T47D (cell line): ENCODE measurements around the gene SAPCD2.

Source experiments
- DNase-seq, 2 experiments: peaks; one replicate each; pipeline versions ENCODE4 v3.0.0 to v3.0.0-alpha.2; 2011 to 2012; ENCODE audit warnings: low read depth in 1 of 2, low spot score in 1 of 2
- JUND ChIP-seq: IDR thresholded peaks from 2 replicates; pipeline ENCODE4 v1.6.1; 2012; ENCODE audit warnings: low read depth
- in situ Hi-C: cut with HindIII; loops from 2 replicates; pipeline ENCODE4 v1.10.0; 2016; ENCODE audit warnings: low sequenced_read_pairs, low pct_unique_long_range_greater_than_20kb

Gene SAPCD2

DNA sequence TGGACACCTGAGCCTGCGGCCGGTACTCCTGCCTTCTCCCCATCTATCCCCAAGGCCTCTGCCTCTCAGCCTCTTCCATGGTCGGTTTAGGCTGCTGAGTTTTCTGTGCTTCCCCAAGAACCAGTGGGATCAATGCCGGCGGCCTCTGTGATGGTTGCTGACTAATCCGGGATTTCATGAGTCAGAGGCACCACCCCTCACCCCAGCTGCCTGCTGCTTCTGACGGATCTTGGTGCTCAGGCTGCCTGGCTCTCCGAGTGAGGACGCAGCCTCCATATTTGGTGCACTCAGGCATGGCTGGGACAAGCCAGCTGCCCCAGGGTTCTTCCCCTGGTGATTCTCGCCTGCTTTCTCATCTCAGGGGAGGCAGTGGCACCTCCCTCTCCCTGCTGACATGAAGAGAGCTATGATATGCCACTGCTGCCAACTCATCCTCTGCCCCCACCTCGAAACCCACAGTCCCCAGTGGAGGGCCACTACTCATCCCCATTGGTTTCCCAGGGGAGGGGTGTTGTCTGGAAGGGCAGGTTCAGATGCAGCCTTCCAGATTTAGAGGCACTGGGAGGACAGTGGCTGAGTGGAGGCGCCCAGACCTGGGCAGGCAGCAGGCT, 13.1 kb upstream of the SAPCD2 start:
- no peak for DNase-seq
- in situ Hi-C loops, result no loop called here
- no peak for TF ChIP-seq JUND

DNA sequence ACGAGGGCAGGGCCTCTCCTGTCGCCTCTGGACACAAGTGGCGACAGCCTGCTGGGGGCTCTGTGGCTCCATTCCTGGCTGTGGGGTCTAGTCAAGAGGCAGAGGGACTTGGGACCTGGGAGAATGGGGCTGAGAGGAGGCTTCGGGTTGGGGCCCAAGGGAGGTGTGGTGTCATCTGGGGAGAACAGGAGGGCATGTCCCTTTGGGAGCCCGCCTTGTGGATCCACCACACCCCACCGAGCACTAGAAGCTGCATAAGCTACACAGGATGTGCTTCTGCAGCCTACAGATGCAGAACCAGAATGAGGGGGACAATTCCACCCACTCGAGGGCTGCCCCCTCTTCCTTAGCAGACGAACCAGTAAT, 12.6 kb upstream of the SAPCD2 start:
- in situ Hi-C loops, result no loop called here
- TF ChIP-seq JUND, result no peak
- no peak for DNase-seq

DNA sequence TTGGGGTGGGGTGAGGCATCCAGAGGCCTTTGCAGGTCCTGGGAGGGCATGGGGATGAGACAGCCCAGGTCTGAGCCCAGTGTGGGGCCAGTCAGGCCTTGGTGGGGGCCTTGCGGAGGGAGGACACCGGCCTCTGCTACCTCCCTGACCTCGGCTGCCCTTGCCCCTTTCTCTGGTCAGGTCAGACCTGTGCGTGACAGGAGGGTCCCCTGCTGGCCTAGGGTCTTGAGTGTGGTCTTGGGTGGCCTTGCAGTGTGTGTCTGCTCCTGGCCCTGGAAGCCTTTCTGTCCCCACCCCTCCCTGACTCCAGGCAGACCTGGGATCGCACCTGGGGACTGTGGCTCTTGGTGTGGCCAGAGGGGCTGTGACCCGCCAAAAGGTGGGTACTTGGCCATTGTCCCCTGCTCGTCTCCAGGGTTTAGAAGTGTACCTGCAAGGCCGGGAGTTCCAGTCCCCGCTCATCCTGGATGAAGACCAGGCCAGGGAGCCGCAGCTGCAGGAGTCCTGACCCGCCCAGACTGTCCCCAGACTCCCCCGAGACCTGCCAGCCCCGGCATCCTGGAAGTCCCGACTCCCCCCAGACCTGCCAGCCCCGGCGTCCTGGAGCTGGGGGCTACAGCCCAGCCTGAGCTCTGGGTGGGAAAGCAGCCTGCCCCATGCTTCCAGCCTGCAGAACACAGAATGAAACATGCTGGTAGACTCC, 12.0 kb upstream of the SAPCD2 start:
- in situ Hi-C loops, result no loop called here
- no peak for TF ChIP-seq JUND
- no peak for DNase-seq

DNA sequence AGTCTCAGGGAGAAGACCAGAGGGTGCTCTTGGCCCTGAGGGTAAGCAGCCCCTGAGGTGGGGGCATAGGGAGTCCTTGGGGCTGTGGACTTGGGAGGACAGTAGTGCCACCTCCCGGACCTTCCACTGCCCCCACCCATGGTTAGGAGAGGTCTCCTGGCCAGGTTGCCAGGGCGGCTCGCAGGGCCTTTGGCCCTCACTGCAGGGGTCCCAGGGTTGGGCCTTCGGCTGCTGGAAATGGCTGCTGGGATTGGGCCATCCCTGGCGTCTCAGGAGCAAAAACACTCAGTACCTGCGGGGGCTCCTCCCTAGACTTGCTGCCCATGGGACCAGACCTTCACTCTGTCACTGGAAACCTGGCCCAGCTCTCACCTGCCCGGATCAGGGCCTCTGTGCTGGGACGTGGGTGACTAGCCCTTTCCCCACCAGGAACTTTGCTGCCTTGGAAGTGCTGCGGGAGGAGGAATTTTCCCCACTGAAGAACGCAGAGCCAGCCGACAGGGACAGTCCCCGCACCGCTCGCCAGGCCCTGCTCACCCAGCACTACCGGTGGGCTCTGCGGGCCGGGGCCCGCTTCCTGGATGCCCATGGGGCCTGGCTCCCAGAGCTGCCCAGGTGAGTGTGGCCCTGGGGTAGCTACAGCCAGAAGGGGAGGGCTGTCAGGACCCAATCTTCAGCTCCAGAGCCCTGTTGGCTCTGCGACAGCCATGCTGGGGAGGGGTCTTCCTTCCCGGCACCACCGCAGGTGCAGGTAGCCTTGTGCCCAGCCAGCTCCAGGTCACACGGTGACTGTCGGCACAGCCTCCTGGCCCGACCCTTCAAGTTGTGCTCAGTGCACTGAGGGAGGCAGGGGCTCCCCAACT, 10.1 kb upstream of the SAPCD2 start:
- no peak for DNase-seq
- TF ChIP-seq JUND, result no peak
- in situ Hi-C loops, result no loop called here

- no peak for TF ChIP-seq JUND
- in situ Hi-C loops, result no loop called here
- DNase-seq, result no peak
Observed at GRCh38 chr9:137079401-137079787, 9.0 kb upstream of the SAPCD2 start.

- TF ChIP-seq JUND, result no peak
- no peak for DNase-seq
- in situ Hi-C loops, result no loop called here
Observed at GRCh38 chr9:137078701-137079400, 8.5 kb upstream of the SAPCD2 start.

DNA sequence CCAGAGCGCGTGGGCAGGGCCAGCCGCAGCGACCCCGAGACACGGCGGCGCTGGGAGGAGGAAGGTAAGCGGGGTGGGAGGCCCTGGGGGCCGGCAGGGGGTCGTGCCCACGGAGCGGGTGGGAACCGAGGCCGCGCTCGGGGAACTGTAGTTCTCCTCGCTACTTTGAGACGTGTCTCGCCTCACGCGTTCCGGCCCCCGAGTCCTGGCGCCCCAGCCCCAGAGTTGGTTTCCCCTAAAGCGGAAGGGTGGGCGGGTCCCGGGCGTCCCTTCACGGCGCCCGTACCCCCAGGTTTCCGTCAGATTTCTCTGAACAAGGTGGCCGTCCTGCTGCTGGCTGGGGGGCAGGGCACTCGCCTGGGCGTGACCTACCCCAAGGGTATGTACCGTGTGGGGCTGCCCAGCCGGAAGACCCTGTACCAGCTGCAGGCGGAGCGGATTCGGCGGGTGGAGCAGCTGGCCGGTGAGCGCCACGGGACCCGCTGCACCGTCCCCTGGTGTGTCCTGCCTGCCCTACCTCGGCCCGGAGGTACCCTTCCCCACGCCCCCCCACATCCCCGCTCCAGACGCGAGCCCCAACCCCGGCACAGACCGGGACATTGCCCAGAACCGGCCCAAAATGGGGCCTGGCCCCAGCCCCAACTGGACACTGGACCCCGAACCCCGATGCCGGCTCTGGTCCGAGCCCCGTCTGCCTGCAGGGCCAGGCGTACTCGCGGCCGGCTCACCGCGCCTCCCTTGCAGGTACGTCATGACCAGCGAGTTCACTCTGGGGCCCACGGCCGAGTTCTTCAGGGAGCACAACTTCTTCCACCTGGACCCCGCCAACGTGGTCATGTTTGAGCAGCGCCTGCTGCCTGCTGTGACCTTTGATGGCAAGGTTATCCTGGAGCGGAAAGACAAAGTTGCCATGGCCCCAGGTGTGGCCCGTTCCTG, 7.7 kb upstream of the SAPCD2 start:
- in situ Hi-C loops, result no loop called here
- no peak for DNase-seq
- no peak for TF ChIP-seq JUND

DNA sequence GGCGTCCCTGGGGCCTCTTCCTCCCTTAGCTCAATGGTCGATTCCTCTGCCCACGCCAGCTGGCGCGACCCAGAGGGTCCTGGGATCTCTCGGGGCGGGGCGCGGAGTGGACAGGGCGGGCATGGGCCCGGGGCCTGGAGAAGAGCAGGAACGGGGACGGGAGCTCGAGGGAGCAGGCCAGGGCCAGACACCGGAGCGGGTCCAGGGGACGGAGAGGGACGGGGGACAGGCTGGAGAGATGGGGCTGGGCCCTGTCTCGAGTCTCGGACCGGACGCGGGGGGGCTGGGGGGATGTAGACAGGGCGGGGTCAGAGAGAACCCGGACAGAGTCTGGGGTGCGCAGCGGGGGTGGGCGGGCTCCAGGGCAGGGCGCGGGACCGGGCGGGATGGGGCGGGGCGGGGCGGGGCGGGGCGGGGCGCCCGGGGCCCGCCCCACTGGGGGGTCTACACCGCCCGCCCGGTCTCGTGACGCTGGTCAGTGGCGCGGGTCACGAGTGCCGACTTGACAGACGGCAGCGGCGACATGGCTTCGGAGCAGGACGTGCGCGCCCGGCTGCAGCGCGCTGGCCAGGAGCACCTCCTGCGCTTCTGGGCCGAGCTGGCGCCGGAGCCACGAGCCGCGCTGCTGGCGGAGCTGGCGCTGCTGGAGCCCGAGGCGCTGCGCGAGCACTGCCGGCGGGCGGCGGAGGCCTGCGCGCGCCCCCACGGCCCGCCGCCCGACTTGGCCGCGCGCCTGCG, 6.8 kb upstream of the SAPCD2 start, which contains the start of gene UAP1L1:
UAP1L1 (plus strand) TSS at position 508 of the 738 bp plus-strand sequence; CDS start at position 524, 16 bp downstream.
- no peak for TF ChIP-seq JUND
- in situ Hi-C loops, result no loop called here
- DNase-seq, result peak in 1 of 2 experiments; percentile 92

DNA sequence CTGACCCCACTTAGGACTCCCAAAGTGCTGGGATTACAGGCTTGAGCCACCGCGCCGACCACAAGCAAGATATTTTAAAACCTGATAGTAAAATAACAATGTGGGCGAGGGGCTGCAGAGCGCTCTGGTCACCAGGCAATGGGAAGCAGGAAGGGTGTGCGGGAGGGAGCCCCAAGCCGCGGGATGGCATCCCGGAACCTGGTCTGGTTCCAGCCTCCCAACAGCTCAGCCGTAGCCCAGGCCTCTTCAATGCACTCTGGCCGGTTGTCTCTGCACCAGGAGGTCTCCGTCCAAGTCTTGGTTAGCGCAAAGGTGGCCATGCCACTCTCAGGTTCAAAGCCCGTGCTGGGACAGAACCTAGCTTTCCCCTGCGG, 6.3 kb upstream of the SAPCD2 start:
- no peak for TF ChIP-seq JUND
- in situ Hi-C loops, result no loop called here
- DNase-seq, result no peak

DNA sequence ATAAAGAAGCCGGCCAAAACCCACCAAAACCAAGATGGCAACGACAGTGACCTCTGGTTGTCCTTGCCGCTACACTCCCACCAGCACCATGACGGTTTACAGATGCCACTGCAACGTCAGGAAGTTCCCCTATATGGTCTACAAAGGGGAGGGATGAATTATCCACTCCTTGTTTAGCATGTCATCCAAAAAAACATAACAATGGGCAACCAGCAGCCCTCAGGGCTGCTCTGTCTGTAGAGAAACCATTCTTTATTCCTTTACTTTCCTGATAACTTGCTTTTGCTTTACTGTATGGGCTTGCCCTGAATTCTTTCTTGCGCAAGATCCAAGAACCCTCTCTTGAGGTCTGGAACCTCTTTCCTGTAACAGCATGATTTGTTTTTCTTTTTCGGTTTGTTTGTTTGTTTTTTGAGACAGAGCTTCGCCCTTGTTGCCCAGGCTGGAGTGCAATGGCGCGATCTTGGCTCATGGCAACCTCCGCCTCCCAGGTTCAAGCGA, 5.0 kb upstream of the SAPCD2 start:
- DNase-seq, result no peak
- TF ChIP-seq JUND, result no peak
- in situ Hi-C loops, result no loop called here
